CMK (cell line): ENCODE measurements around the gene PHKG2.
A peak's percentile ranks its signal among the peaks of the same experiment; 100 is the strongest.

Source experiments
- DNase-seq: peaks from one replicate; pipeline ENCODE4 v3.0.0-alpha.2; 2010; ENCODE audit warnings: low read depth

Gene PHKG2

GRCh38 chr16:30775131-30775391 lies 26.8 kb downstream of the PHKG2 start:
- DNase-seq, result no peak

DNA sequence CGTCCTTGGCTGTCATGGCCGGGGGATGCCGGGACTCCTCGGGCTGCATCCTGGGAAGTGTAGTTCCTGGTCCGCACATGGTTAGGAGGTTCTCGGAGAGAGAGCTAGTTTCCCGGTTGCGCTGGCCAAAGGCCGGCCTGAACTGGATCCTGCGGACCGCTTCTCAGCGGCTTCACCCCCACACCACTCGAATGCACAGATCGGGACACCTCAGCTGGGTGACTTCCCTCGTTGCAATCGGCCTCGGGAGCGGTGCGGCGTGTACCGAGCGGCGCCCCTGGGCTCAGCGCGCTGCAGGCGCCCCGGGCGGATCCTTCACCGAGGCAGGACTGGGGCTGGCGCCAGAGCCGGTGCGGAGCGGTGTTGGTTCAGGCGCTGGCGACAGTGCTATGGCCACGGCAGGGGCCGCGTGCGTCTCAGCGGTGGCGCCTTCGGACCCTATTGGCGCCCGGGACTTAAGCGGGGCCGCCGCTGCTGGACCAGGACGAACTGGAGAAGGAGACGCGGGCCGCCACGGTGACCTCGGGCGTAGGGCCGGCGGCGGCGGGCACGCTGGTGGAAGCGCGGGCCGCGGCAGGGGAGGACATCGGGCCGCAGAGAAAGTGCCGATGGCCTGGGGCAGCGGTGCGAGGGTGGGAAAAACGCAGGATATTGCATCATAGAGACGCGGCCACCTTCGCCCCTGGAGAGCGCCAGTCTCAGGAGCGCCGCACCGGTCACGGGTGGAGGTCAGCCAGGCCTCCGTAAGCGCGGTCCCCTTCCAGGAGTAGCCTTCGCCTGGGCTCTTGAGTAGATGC lies 27.4 kb downstream of the PHKG2 start:
- peak; percentile 77 for DNase-seq

DNA sequence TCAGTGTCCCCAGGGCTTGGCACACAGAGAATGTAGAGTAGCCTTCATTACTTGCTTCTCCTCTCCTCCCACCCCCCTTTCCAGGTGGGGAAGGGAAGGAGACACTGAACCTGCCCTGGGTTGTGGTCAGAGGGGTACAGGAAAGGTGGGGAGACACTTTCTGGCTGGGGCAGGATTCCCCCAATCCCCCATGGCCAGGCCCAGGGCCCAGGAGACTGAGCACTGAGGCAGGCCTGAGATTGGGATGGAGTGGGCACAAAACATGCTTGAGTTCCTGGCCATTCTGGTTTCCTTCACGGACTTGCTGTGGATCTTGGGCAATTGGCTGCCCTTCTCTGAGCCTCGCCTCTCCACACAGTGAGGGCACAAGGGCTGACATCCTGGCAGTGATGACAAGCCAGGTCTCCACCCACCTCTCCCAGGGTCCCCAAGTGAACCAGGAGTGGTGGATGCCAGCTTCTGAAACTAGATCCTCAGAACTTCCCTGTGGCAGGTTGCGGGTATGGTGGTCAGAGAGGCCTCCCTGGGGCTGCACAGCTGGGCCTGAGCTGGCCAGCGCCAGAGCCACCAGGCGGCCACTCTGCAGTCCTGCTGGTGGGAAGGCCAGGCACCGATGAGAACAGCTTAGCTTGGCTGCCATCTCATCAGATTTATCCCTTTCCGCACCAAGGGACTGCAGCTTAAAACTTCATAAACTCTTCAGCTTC lies 29.5 kb downstream of the PHKG2 start:
- DNase-seq, result no peak

DNA sequence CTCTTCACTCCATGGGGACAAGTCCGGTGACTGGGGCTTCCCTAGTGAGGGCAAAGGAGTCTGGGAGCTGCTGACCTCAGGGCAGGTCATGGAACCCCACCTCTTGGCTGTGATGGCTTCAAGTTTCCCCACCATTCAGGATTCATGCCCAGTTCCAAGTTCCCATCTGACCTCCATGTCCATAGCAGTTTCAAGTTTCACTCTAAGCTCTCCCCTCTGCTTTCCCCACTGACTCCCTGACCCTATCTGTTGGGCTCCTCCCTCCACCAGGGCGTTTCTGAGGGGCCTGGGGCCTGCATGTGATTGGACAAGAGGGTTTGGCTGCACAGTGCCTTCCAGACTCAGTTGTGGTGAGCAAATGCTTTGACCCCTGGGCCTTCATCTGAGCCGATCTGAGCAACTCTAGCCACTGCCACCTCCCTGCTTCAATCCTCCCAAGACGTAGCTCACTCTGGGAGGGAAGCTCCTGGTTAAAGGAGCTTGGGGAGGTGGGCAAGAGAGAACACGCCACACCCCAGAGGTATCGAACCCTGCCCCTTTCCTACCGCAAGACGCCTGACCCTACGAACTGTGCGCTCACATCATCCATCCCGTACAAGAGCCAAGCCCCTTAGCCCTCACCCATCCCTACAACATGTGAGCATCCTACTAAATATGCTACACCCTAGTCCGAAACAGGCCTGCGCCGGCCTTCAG lies 30.5 kb downstream of the PHKG2 start:
- no peak for DNase-seq

- DNase-seq, result no peak
These were observed 31.4 kb downstream of the PHKG2 start for GRCh38 chr16:30779596-30779995.

GRCh38 chr16:30780021-30780420 lies 31.8 kb downstream of the PHKG2 start:
- no peak for DNase-seq

DNA sequence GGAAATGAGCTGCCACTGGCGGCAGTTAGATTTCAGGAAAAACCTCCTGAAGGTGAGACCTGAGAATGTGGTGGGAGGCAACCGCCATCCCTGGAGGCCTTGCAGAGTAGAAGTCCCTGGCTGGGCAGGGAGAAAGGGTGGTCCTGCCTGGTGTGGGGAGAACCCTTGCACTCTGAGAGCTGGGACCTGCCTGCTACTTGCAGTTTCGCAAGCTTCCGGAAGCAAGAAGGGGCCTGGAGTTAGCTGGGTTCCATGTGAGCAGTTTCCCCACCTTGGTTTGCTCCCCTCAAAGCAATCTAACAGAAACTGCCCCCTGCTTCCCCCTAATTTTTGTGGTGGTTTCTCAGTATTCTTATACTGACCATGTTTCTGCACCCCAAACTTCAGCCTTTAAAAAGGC lies 32.3 kb downstream of the PHKG2 start:
- DNase-seq, result no peak

- DNase-seq, result no peak
These were observed 34.5 kb downstream of the PHKG2 start for GRCh38 chr16:30782486-30783279.

- no peak for DNase-seq
These were observed 35.3 kb downstream of the PHKG2 start for GRCh38 chr16:30783280-30784109.

GRCh38 chr16:30784215-30784614 lies 36.0 kb downstream of the PHKG2 start:
- no peak for DNase-seq

DNA sequence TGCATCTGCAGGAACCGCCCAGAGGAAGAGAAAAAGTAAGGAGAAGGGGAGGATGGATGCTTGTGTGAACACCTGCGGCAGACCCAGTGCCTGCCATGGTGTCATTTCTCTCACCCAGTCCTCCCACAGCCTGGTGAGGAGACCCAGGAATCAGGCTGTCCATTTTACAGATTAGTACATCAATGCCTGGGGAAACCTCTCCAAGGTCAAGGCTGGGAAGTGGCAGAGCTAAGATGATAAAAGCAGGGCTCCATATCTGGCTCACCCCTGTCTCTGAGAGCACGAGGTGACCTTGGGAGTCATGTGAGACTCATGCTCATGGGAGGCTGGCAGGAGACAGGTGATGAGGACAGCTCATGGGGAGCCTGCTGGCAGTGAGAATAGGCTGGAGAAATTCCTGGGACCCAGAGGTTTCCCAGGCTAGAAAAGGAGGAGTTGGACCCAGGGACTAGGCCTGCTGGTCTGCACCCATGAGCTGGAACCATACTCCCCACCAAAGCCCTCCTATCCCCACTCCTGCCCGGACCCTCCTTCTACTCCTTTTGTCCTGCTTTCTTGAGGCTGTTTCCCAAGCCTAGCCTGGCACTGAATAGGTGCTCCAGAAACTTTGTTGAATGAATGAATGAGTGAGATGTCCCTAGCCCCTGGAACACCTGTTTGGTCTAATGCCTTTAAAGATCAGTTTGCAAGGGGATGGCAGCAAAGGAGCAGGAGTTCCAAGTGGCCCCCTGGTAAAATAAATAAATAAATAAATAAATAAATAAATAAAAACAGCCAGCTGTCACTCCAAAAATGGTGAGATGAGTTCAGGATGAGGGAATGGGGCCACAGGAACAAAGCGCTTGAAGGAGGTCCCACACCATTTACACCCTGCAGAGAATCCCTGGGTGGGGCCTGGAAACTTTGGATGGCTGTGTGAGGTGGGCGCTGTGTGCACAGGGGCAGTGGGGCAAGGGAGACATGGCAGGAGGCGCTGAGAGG lies 37.2 kb downstream of the PHKG2 start:
- DNase-seq, result no peak

GRCh38 chr16:30786115-30786935 lies 38.1 kb downstream of the PHKG2 start:
- no peak for DNase-seq

- DNase-seq, result peak; percentile 44
These were observed 38.8 kb downstream of the PHKG2 start, which contains the start of gene ZNF629 for GRCh38 chr16:30786936-30787612. ZNF629 (minus strand) TSS chr16:30787205; CDS start chr16:30784482, 2,723 bp downstream.

- DNase-seq, result no peak
These were observed 39.6 kb downstream of the PHKG2 start for GRCh38 chr16:30787613-30788378.

DNA sequence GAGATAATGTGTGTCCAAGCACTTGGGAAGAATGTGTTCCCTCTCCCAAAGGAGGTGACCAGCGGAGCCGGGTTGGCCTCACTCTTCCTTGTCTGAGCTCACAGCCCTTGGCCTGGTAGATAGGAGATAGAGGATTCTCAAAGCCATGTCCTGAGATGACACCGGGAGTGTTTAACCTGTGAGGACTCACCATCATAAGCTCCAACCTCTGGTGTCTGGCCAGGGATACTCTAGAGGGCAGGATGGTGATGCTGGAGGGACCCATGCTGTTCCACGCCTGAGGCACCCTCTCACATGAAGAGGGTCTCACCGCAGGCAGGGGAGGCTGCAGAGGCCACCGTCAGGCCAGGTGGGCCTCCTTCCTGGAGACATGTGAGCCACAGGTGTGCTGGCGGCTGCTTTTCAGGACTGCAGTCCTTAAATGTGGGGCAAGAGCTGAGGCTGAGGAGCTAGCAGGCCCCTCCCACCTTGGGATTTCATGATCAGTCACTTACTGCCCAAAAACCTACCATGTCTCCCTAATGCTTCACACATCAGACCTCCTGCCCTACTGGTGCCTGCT lies 45.4 kb downstream of the PHKG2 start:
- DNase-seq, result no peak

- DNase-seq, result no peak
These were observed 46.4 kb downstream of the PHKG2 start for GRCh38 chr16:30794634-30795033.

- no peak for DNase-seq
These were observed 49.6 kb downstream of the PHKG2 start for GRCh38 chr16:30797670-30798309.
